Prostate gland (tissue), 2 donors: ENCODE results near the gene HLA-DOB.

Source experiments
- POLR2A ChIP-seq: fragments of 450-650 bp; IDR thresholded peaks from one replicate; pipeline ENCODE4 v1.6.1; 2016; ENCODE audit warnings: antibody characterized with exemption, mild to moderate bottlenecking
- POLR2AphosphoS5 ChIP-seq: sonication (generic); formaldehyde crosslinking; IDR thresholded peaks from one replicate; pipeline ENCODE4 v1.6.1; 2017; ENCODE audit warnings: antibody characterized with exemption
- TF ChIP-seq, protein P1 (sequence below), 4 experiments: fragments of 200-600 bp in 2 of 4; fragments of 450-650 bp in 2 of 4; sonication (generic) in 2 of 4; IDR thresholded peaks; 1 replicate in 3 of 4; 2 replicates in 1 of 4; pipeline ENCODE4 v1.5.1; 2016 to 2019; ENCODE audit warnings: antibody characterized with exemption in 4 of 4, mild to moderate bottlenecking in 2 of 4, moderate library complexity in 2 of 4

DNA sequence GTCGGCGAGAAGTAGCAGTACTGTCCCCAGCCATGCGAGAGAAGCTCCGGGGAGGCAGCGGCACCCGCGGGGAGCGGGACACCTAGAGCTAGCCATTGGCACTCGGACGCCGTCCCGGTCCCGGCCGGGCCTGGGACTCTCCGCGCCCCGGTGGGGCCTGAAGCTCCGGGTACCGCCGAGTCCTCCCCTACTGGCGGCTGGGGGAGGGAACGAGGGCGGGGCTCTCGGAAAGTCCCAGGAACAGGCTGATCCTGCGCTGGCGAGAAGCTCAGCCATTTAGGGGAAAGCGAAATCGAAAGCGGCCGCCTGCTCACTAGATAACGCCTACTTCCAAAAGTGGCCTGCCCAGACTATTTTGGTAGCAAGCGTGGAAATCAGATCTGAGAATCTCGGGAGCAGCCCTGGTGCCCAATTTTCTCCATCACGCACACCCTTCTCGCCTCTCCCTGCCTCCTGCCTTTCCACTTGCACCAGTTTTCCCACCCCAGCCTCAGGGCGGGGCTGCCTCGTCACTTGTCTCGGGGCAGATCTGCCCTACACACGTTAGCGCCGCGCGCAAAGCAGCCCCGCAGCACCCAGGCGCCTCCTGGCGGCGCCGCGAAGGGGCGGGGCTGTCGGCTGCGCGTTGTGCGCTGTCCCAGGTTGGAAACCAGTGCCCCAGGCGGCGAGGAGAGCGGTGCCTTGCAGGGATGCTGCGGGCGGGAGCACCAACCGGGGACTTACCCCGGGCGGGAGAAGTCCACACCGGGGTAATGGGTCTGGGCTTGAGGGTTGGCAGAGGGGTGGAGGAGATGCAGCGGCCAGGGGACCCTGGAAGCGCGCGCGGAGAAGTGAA is 37.0 kb upstream of the HLA-DOB start, which contains the start of the genes PSMB9 and TAP1:
- TF ChIP-seq POLR2A = peak; percentile 98
- TF ChIP-seq, protein P1, sequence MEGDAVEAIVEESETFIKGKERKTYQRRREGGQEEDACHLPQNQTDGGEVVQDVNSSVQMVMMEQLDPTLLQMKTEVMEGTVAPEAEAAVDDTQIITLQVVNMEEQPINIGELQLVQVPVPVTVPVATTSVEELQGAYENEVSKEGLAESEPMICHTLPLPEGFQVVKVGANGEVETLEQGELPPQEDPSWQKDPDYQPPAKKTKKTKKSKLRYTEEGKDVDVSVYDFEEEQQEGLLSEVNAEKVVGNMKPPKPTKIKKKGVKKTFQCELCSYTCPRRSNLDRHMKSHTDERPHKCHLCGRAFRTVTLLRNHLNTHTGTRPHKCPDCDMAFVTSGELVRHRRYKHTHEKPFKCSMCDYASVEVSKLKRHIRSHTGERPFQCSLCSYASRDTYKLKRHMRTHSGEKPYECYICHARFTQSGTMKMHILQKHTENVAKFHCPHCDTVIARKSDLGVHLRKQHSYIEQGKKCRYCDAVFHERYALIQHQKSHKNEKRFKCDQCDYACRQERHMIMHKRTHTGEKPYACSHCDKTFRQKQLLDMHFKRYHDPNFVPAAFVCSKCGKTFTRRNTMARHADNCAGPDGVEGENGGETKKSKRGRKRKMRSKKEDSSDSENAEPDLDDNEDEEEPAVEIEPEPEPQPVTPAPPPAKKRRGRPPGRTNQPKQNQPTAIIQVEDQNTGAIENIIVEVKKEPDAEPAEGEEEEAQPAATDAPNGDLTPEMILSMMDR (IDR thresholded peaks at IDR 0.05) = peak; percentile 87 to 99 (median 92)
- peak; percentile 88 for TF ChIP-seq POLR2AphosphoS5
